Measurements from ENCODE around the gene TMEM108.

The TMEM108 gene

DNA sequence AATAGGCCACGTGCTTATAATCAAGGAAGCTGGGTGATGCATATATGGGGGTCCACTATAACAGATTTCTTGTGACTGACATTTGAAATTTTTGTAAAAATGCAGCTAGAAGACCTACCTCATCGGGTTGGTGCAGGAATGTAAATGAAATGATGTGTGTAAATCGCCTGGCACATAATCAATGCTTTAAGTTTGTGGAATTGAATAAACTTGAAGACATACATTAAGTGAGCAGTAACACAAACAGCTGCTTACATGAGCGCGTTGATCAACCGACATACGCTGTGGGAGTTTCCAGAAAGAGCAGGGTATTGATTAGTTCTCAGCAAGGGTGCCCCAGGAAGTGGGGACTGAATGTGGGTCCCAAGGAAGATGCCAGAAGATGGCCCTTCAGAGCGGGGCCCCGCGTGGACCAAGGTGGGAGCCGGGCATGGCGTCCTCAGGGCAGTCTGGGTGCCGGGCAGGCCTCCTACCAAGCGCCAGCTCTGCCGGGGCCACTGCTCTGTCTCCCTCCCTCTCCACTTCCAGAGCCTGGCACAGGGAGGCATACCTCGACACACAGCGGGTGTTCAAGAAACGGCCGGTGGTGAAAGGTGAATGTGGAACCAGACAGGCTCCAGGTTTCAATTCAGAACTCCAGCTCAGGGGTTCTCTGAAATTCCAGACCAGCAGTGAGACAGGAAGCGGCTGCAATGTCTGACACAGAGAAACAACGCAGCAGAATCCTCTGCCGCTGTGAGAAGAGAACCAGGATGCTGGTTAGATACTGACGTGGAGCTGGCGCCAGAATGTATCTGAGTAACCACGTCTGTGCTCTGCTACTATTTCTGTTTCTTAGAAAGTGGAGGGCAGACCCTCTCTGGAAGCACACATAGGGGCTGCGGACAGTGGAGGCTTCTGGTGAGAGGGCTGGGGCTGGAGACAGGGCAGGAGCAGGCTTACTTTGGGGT lies 374.3 kb downstream of the TMEM108 start:
- TF ChIP-seq POLR2AphosphoS5 (IDR thresholded peaks at IDR 0.05; ENCODE audit: low read depth, low read length) = no peak
- no peak for TF ChIP-seq SIN3A (IDR thresholded peaks at IDR 0.05; ENCODE audit: borderline replicate concordance, insufficient read depth, low read length)
- no peak for TF ChIP-seq FOXP2 (optimal IDR thresholded peaks at IDR 0.05; ENCODE audit: borderline replicate concordance, extremely low read depth, extremely low read length, insufficient read depth)
- TF ChIP-seq, protein P1, sequence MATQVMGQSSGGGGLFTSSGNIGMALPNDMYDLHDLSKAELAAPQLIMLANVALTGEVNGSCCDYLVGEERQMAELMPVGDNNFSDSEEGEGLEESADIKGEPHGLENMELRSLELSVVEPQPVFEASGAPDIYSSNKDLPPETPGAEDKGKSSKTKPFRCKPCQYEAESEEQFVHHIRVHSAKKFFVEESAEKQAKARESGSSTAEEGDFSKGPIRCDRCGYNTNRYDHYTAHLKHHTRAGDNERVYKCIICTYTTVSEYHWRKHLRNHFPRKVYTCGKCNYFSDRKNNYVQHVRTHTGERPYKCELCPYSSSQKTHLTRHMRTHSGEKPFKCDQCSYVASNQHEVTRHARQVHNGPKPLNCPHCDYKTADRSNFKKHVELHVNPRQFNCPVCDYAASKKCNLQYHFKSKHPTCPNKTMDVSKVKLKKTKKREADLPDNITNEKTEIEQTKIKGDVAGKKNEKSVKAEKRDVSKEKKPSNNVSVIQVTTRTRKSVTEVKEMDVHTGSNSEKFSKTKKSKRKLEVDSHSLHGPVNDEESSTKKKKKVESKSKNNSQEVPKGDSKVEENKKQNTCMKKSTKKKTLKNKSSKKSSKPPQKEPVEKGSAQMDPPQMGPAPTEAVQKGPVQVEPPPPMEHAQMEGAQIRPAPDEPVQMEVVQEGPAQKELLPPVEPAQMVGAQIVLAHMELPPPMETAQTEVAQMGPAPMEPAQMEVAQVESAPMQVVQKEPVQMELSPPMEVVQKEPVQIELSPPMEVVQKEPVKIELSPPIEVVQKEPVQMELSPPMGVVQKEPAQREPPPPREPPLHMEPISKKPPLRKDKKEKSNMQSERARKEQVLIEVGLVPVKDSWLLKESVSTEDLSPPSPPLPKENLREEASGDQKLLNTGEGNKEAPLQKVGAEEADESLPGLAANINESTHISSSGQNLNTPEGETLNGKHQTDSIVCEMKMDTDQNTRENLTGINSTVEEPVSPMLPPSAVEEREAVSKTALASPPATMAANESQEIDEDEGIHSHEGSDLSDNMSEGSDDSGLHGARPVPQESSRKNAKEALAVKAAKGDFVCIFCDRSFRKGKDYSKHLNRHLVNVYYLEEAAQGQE (IDR thresholded peaks at IDR 0.05; ENCODE audit: insufficient read depth in 1 of 2, low read depth in 2 of 2, low read length in 2 of 2) = no peak
- TF ChIP-seq TAF1 (IDR thresholded peaks at IDR 0.05; ENCODE audit: borderline replicate concordance, insufficient read depth, low read length) = no peak

DNA sequence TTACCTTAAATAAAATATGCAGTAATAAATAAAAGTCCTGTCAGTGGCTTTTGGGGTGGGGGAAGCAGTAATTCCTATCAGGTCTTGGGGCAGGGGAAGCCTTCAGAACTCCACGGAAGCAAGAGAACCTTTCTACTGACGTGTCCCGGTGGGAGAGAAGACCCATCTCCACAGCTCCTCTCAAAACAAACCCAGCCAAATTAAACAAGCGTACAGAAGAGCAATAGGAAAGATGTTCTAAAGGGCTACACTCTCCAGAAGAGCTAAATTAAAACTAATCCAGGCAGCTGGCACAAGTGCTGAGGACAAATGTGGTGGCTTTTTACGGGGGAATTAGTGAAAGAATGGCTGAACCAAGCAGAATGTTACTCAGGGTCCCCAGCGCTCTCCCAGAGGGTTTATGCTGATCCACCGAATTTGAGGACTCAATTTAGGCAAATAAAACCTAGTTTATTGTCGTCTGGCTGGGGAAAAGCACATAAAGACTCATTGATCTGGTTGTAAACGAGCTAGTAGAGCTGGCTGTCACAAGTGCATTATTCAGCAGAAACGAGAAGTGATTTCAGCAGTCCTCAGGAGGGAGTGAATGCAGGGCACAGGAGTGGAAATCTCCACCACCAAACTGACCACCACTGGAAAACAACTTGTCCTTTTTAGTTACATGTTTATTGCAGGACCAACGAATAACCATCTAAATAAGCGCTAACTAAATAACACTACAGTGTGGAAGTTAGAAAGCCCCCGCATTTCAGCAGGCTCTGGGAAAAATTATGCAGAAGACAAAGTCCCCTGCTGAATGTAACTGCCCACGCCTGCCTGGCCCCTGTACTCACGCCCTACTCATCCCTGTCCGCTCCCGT lies 375.2 kb downstream of the TMEM108 start:
- no peak for TF ChIP-seq SIN3A (IDR thresholded peaks at IDR 0.05; ENCODE audit: borderline replicate concordance, insufficient read depth, low read length)
- no peak for TF ChIP-seq TAF1 (IDR thresholded peaks at IDR 0.05; ENCODE audit: borderline replicate concordance, insufficient read depth, low read length)

DNA sequence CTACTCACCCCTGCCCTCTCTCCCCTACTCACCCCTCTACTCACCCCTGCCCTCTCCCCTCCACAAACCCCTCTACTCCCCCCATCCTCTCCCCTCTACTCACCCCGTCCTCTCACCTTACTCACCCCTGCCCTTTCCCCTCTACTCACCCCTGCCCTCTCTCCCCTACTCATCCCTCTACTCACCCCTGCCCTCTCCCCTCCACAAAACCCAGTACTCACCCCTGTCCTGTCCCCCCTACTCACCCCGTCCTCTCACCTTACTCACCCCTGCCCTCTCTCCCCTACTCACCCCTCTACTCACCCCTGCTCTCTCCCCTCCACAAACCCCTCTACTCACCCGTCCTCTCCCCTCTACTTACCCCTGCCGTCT lies 375.8 kb downstream of the TMEM108 start:
- TF ChIP-seq, protein P1 (IDR thresholded peaks at IDR 0.05; ENCODE audit: insufficient read depth in 1 of 2, low read depth in 2 of 2, low read length in 2 of 2) = no peak
- no peak for TF ChIP-seq TAF1 (IDR thresholded peaks at IDR 0.05; ENCODE audit: borderline replicate concordance, insufficient read depth, low read length)
- no peak for TF ChIP-seq SIN3A (IDR thresholded peaks at IDR 0.05; ENCODE audit: borderline replicate concordance, insufficient read depth, low read length)
- no peak for TF ChIP-seq POLR2AphosphoS5 (IDR thresholded peaks at IDR 0.05; ENCODE audit: low read depth, low read length)
- no peak for TF ChIP-seq FOXP2 (optimal IDR thresholded peaks at IDR 0.05; ENCODE audit: borderline replicate concordance, extremely low read depth, extremely low read length, insufficient read depth)

DNA sequence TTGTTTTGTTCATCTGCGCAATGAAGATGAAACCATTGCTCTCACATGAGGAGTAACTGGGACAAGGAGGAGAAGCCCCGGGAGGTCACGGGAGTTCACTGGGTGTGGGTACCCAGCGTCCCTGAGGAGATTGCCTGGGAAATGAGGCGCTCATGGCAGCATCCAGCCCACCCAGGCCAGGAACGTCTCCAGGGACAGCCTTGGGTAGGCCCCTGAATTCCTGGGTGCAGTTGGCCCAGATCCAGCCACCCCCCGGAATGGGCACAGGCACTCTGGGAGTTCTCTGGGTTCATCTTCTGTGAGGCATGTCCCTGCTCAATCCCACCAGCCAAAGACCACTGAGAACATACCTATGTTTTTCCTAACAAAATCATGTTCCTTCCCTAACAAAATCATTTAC lies 380.2 kb downstream of the TMEM108 start:
- TF ChIP-seq, protein P1 (IDR thresholded peaks at IDR 0.05; ENCODE audit: insufficient read depth in 1 of 2, low read depth in 2 of 2, low read length in 2 of 2) = no peak
- no peak for TF ChIP-seq SIN3A (IDR thresholded peaks at IDR 0.05; ENCODE audit: borderline replicate concordance, insufficient read depth, low read length)
- TF ChIP-seq POLR2AphosphoS5 (IDR thresholded peaks at IDR 0.05; ENCODE audit: low read depth, low read length) = no peak
- TF ChIP-seq FOXP2 (optimal IDR thresholded peaks at IDR 0.05; ENCODE audit: borderline replicate concordance, extremely low read depth, extremely low read length, insufficient read depth) = no peak
- no peak for TF ChIP-seq TAF1 (IDR thresholded peaks at IDR 0.05; ENCODE audit: borderline replicate concordance, insufficient read depth, low read length)

DNA sequence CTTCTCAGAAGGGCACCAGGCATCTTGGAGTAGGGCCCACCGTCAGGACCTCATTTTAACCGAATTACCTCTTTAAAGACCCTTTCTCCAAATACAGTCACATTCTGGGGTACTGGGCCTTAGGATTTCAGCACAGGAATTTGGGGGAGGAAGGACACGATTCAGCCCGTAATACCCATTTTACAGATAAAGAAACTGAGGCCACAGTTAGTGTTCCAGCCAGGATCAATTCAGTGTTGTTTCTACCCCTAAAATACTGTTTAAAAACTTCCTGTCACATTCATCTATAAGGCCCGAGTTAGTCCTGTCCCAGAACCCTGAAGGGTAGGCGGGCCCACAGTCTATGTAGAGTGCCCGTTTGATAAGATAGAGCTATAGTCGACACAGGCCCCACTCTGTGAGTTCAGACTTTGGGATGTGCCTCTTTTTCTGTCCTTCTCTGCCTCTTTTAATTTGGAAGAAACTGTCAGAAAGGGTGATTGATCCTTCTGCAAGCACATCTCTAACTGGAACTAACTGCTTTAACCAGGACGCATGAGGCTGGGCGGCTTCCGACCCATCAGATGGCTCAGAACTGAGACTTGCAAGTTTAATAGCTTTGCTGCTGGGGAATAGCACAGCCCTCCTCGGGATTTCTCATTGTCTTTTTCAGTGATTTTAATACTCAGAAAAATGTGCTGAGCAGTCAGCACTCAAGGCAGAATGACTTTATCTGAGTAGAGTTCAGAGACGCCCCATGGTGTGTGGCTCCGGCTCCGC lies 381.1 kb downstream of the TMEM108 start:
- no peak for TF ChIP-seq SIN3A (IDR thresholded peaks at IDR 0.05; ENCODE audit: borderline replicate concordance, insufficient read depth, low read length)
- no peak for TF ChIP-seq TAF1 (IDR thresholded peaks at IDR 0.05; ENCODE audit: borderline replicate concordance, insufficient read depth, low read length)
- no peak for TF ChIP-seq FOXP2 (optimal IDR thresholded peaks at IDR 0.05; ENCODE audit: borderline replicate concordance, extremely low read depth, extremely low read length, insufficient read depth)
- TF ChIP-seq, protein P1 (IDR thresholded peaks at IDR 0.05; ENCODE audit: insufficient read depth in 1 of 2, low read depth in 2 of 2, low read length in 2 of 2) = no peak
